B cell (primary cell): Measurements from ENCODE around the gene SKAP1. TPM values are rescaled to one million over a fixed set of nuclear protein-coding genes. Genes with fewer than 3 reads are reported as not detected.
"Not testable (repeated sequence)": the region's sequence is repeated elsewhere in the genome, so short reads cannot be mapped to it uniquely, and the experiment has no call there.

Experiments
- ATAC-seq: fragments of 200-7000 bp; cut with Tn5 transposase; one replicate; pipeline ENCODE4 v1.10.0; 2021; ENCODE audit warnings: low read depth, mild to moderate bottlenecking, moderate number of reproducible peaks, moderate library complexity
- CTCF ChIA-PET: fragments of 350-600 bp; sonication (Branson Sonifier 250); formaldehyde crosslinking; loops from one replicate; lab custom pipeline; 2021; ENCODE audit warnings: antibody characterized with exemption, inconsistent platforms; lab: Charles Lee
- POLR2A ChIA-PET: fragments of 350-600 bp; sonication (Branson Sonifier 250); formaldehyde crosslinking; loops from one replicate; lab custom pipeline; 2021; ENCODE audit warnings: antibody characterized with exemption; lab: Charles Lee
- DNase-seq: peaks from one replicate; pipeline ENCODE4 v3.0.0; 2013
- H2AFZ ChIP-seq: 2 replicates; pipeline ENCODE4 v1.6.1; 2012; ENCODE audit warnings: mild to moderate bottlenecking, low read depth, low read length; ENCODE audit not compliant: insufficient read depth, poor library complexity, severe bottlenecking
- H3K27ac ChIP-seq, 2 donors: 1 replicate in 1 of 2; 2 replicates in 1 of 2; pipeline ENCODE4 v1.5.1; 2012 to 2013; ENCODE audit warnings: low read length in 2 of 2, mild to moderate bottlenecking in 2 of 2, moderate library complexity in 1 of 2
- H3K27me3 ChIP-seq, 4 experiments: fragments of 200-600 bp in 1 of 4; sonication (generic) in 1 of 4; replicated peaks in 1 of 4; 1 replicate in 2 of 4; 2 replicates in 2 of 4; pipeline versions ENCODE4 v1.6.1 to v1.7.0; 2013 to 2016; ENCODE audit warnings: low read length in 3 of 4, mild to moderate bottlenecking in 2 of 4, mixed read lengths in 1 of 4, moderate library complexity in 1 of 4; ENCODE audit not compliant: insufficient read depth in 4 of 4, control insufficient read depth in 3 of 4; ENCODE audit errors: control extremely low read depth in 1 of 4
- H3K36me3 ChIP-seq, 2 experiments: replicated peaks in 1 of 2; 1 replicate in 1 of 2; 2 replicates in 1 of 2; pipeline versions ENCODE4 v1.6.1 to v1.7.1; 2013; ENCODE audit warnings: low read length in 1 of 2; ENCODE audit not compliant: insufficient read depth in 2 of 2, control insufficient read depth in 1 of 2; ENCODE audit errors: control extremely low read depth in 1 of 2, extremely low read depth in 1 of 2
- H3K4me1 ChIP-seq, 2 donors: fragments of 200-600 bp in 1 of 2; sonication (generic) in 1 of 2; 1 replicate in 1 of 2; 2 replicates in 1 of 2; pipeline versions ENCODE4 v1.5.1 to v1.6.1; 2013 to 2017; ENCODE audit warnings: low read length in 2 of 2; ENCODE audit not compliant: control insufficient read depth in 2 of 2, insufficient read depth in 2 of 2
- H3K4me2 ChIP-seq: replicated peaks from 2 replicates; pipeline ENCODE3; 2012; ENCODE audit warnings: mild to moderate bottlenecking, low read depth, low read length; ENCODE audit not compliant: poor library complexity, severe bottlenecking
- H3K4me3 ChIP-seq, 5 experiments: fragments of 200-600 bp in 1 of 5; sonication (generic) in 1 of 5; 1 replicate in 3 of 5; 2 replicates in 2 of 5; pipeline versions ENCODE4 v1.5.1 to v1.7.0; 2011 to 2016; ENCODE audit warnings: low read length in 4 of 5, mild to moderate bottlenecking in 4 of 5, low read depth in 2 of 5, control low read depth in 1 of 5, moderate library complexity in 1 of 5; ENCODE audit not compliant: insufficient read depth in 1 of 5; ENCODE audit errors: control extremely low read depth in 1 of 5, extremely low read depth in 1 of 5
- H3K79me2 ChIP-seq: fragments of 200-600 bp; sonication (generic); one replicate; pipeline ENCODE4 v1.6.0; 2016; ENCODE audit warnings: low read length; ENCODE audit not compliant: control insufficient read depth, insufficient read depth
- H3K9ac ChIP-seq: fragments of 200-600 bp; sonication (generic); 2 replicates; pipeline ENCODE4 v1.6.1; 2017; ENCODE audit warnings: mild to moderate bottlenecking, low read length, moderate library complexity
- H3K9me3 ChIP-seq, 3 donors: one replicate each; pipeline versions ENCODE4 v1.6.1 to v1.7.1; 2013; ENCODE audit warnings: low read length in 2 of 3; ENCODE audit not compliant: control insufficient read depth in 2 of 3, insufficient read depth in 1 of 3; ENCODE audit errors: control extremely low read depth in 1 of 3
- H4K20me1 ChIP-seq: 2 replicates; pipeline ENCODE4 v1.6.0; 2012; ENCODE audit warnings: mild to moderate bottlenecking, low read length; ENCODE audit not compliant: insufficient read depth, control insufficient read depth, poor library complexity, severe bottlenecking
- H3K27ac Mint-ChIP-seq: one replicate; pipeline ENCODE4 v1.8.0; 2021; ENCODE audit warnings: mixed read lengths
- H3K27me3 Mint-ChIP-seq: one replicate; pipeline ENCODE4 v1.8.0; 2021; ENCODE audit warnings: mixed read lengths
- H3K4me1 Mint-ChIP-seq: one replicate; pipeline ENCODE4 v1.8.0; 2021; ENCODE audit warnings: mixed read lengths
- H3K4me3 Mint-ChIP-seq: one replicate; pipeline ENCODE4 v1.8.0; 2021; ENCODE audit warnings: mixed read lengths
- H3K9me3 Mint-ChIP-seq: one replicate; pipeline ENCODE4 v1.8.0; 2022; ENCODE audit warnings: mixed read lengths; ENCODE audit not compliant: insufficient read depth
- CTCF ChIP-seq: fragments of 200-600 bp; IDR thresholded peaks from one replicate; pipeline ENCODE4 v1.8.0; 2022; ENCODE audit warnings: antibody characterized with exemption, mild to moderate bottlenecking
- EZH2 ChIP-seq: IDR thresholded peaks from 2 replicates; pipeline ENCODE4 v1.6.1; 2012; ENCODE audit warnings: borderline replicate concordance, low read depth, mild to moderate bottlenecking, moderate library complexity, low read length; ENCODE audit not compliant: insufficient read depth, poor library complexity, severe bottlenecking
- WGBS: methylation state at CpG from one replicate; pipeline ENCODE4 v1.1.5; 2013; ENCODE audit warnings: missing lambda C conversion rate; ENCODE audit not compliant: insufficient coverage; 5-methylcytosine and 5-hydroxymethylcytosine counted together
- intact Hi-C: fragments of 100-400 bp; cut with micrococcal nuclease; formaldehyde crosslinking; loops from one replicate; pipeline ENCODE4 v1.10.0; 2022
- polyA plus RNA-seq: library from polyadenylated mRNA; depleted of rRNA; stranded (reverse); fragments of >200 nt; gene quantifications from 2 replicates; pipeline ENCODE4 v1.2.3, GENCODE V29; 2012
- total RNA-seq, 2 donors: library from RNA; stranded (reverse); fragments of 120-200 nt in 1 of 2; gene quantifications; 1 replicate in 1 of 2; 2 replicates in 1 of 2; pipeline versions ENCODE4 v1.2.3 to v1.2.4, GENCODE V29; 2013 to 2022

The SKAP1 gene
- total and polyA plus RNA-seq, 2 donors (not counting 1 experiment from before 2014, with no cell fraction given) = 33.1 to 37.3 TPM

- Mint-ChIP-seq H3K4me3 (peak overlapping the region; percentile 38), H3K9me3 (no peaks in the 10 kb centered on the region), H3K27me3 (peaks cover 12% of the 10 kb centered on the region), H3K4me1 (peaks cover 64% of the 10 kb centered on the region), H3K27ac (no peak overlapping the region)
- no peak overlapping the region for H2AFZ ChIP-seq
- no CpG with 5 or more reads among the region's 4 CpGs for WGBS
- no peak for ATAC-seq
- TF ChIP-seq CTCF (no peak), EZH2 (no peak)
- peak overlapping the region; percentile 88 for H3K4me2 ChIP-seq
- ChIA-PET POLR2A (no interaction called here), CTCF (no interaction called here)
- no peak overlapping the region for H3K27ac ChIP-seq
- peaks cover 39 to 51% of the 10 kb centered on the region in 2 donors for H3K4me1 ChIP-seq
- peaks cover 0 to 13% (median 3%) of the 10 kb centered on the region in 4 experiments for H3K27me3 ChIP-seq
- H3K9ac ChIP-seq = peak overlapping the region; percentile 74
- H3K79me2 ChIP-seq = peaks cover 57% of the 10 kb centered on the region
- H3K9me3 ChIP-seq = peaks cover 0 to 6% (median 0%) of the 10 kb centered on the region in 3 donors
- DNase-seq = no peak
- H4K20me1 ChIP-seq = no peaks in the 10 kb centered on the region
- no peaks in the 10 kb centered on the region for H3K36me3 ChIP-seq
- no peak overlapping the region for H3K4me3 ChIP-seq
- intact Hi-C loops = loop anchor here (2.0 kb wide), 1 partner anchor 14 kb away; no protein-coding TSS in a partner anchor
These were observed 3.1 kb downstream of the SKAP1 start for GRCh38 chr17:48426761-48427500.

- H3K4me3 ChIP-seq = no peak overlapping the region
- peaks cover 58% of the 10 kb centered on the region for H3K4me1 Mint-ChIP-seq
- peak overlapping the region; percentile 88 for H3K4me2 ChIP-seq
- no peaks in the 10 kb centered on the region for H4K20me1 ChIP-seq
- no peak for DNase-seq
- H2AFZ ChIP-seq = no peak overlapping the region
- peaks cover 65% of the 10 kb centered on the region for H3K79me2 ChIP-seq
- peaks cover 11% of the 10 kb centered on the region for H3K27me3 Mint-ChIP-seq
- peaks cover 36 to 51% of the 10 kb centered on the region in 2 donors for H3K4me1 ChIP-seq
- H3K9me3 Mint-ChIP-seq = no peaks in the 10 kb centered on the region
- no peak overlapping the region for H3K27ac ChIP-seq
- POLR2A ChIA-PET = interaction anchor here (0.5 kb wide), 1 partner anchor 11 kb away, joined by 7 read pairs; no protein-coding TSS in a partner anchor
- TF ChIP-seq CTCF = no peak
- no peak for TF ChIP-seq EZH2
- no peak overlapping the region for H3K27ac Mint-ChIP-seq
- ATAC-seq = no peak
- peaks cover 0 to 13% (median 3%) of the 10 kb centered on the region in 4 experiments for H3K27me3 ChIP-seq
- no peaks in the 10 kb centered on the region for H3K36me3 ChIP-seq
- H3K4me3 Mint-ChIP-seq = peak overlapping the region; percentile 14
- intact Hi-C loops = loop anchor here (2.0 kb wide), 1 partner anchor 15 kb away; no protein-coding TSS in a partner anchor
- no peak overlapping the region for H3K9ac ChIP-seq
- CTCF ChIA-PET = no interaction called here
- H3K9me3 ChIP-seq = peaks cover 0 to 6% (median 0%) of the 10 kb centered on the region in 3 donors
- whole genome bisulfite sequencing = no CpG with 5 or more reads among the region's 3 CpGs
These were observed 3.9 kb downstream of the SKAP1 start for GRCh38 chr17:48426019-48426665.

GRCh38 chr17:48422060-48422459, 8.0 kb downstream of the SKAP1 start:
- H3K4me3 ChIP-seq, H4K20me1 ChIP-seq, H3K27me3 Mint-ChIP-seq, H3K27me3 ChIP-seq, H3K9ac ChIP-seq, intact Hi-C loops, DNase-seq, H3K27ac Mint-ChIP-seq, H3K9me3 ChIP-seq, POLR2A ChIA-PET, H3K4me3 Mint-ChIP-seq, ATAC-seq, H3K36me3 ChIP-seq, H3K27ac ChIP-seq, H3K4me2 ChIP-seq, H2AFZ ChIP-seq, H3K9me3 Mint-ChIP-seq: not testable (repeated sequence)
- 100% methylated on average over 3 of the region's 3 CpGs for WGBS
- Histone ChIP-seq H3K79me2 (peaks cover 78% of the 10 kb centered on the region), H3K4me1 (peaks cover 9 to 14% of the 10 kb centered on the region in 2 donors)
- H3K4me1 Mint-ChIP-seq = peaks cover 30% of the 10 kb centered on the region
- CTCF ChIA-PET = interaction anchor here (1.1 kb wide), 1 partner anchor 35 kb away, joined by 4 read pairs; no protein-coding TSS in a partner anchor
